MM.1S (cell line): ENCODE measurements around the gene GJD4.

Experiments
- DNase-seq: peaks from one replicate; pipeline ENCODE4 v3.0.0-alpha.2; 2015
- H2AFZ ChIP-seq: fragments of 300-600 bp; sonication (generic); 2 replicates; pipeline ENCODE4 v1.6.0; 2016; ENCODE audit warnings: antibody characterized with exemption, low read length
- H3F3A ChIP-seq: fragments of 300-600 bp; sonication (generic); 2 replicates; pipeline ENCODE4 v1.6.1; 2016; ENCODE audit warnings: mild to moderate bottlenecking, antibody characterized with exemption, low read length, moderate library complexity, mixed read lengths; ENCODE audit not compliant: insufficient read depth
- H3K27ac ChIP-seq: fragments of 300-600 bp; sonication (generic); 2 replicates; pipeline ENCODE4 v1.5.1; 2016; ENCODE audit warnings: mild to moderate bottlenecking, low read length
- H3K27me3 ChIP-seq: fragments of 300-600 bp; sonication (generic); replicated peaks from 2 replicates; pipeline ENCODE4 v1.6.0; 2016; ENCODE audit warnings: low read length; ENCODE audit not compliant: insufficient read depth
- H3K36me3 ChIP-seq: fragments of 300-600 bp; sonication (generic); replicated peaks from 2 replicates; pipeline ENCODE4 v1.6.1; 2016; ENCODE audit warnings: mild to moderate bottlenecking, low read length, mixed read lengths; ENCODE audit not compliant: insufficient read depth
- H3K4me1 ChIP-seq: fragments of 300-600 bp; sonication (generic); 2 replicates; pipeline ENCODE4 v1.6.1; 2016; ENCODE audit warnings: low read length, mixed read lengths
- H3K4me2 ChIP-seq: fragments of 300-600 bp; sonication (generic); 2 replicates; pipeline ENCODE4 v1.6.0; 2016; ENCODE audit warnings: low read depth, low read length
- H3K4me3 ChIP-seq: fragments of 300-600 bp; sonication (generic); 2 replicates; pipeline ENCODE4 v1.5.1; 2016; ENCODE audit warnings: low read length, mixed read lengths
- H3K79me2 ChIP-seq: fragments of 300-600 bp; sonication (generic); 2 replicates; pipeline ENCODE4 v1.6.1; 2016; ENCODE audit warnings: mixed run types, low read length, mixed read lengths
- H3K9ac ChIP-seq: fragments of 300-600 bp; sonication (generic); 2 replicates; pipeline ENCODE4 v1.6.1; 2016; ENCODE audit warnings: low read length, mixed read lengths
- H3K9me2 ChIP-seq: fragments of 300-600 bp; sonication (generic); replicated peaks from 2 replicates; pipeline ENCODE4 v1.6.1; 2016; ENCODE audit warnings: mild to moderate bottlenecking, low read length, mixed read lengths; ENCODE audit not compliant: insufficient read depth
- H3K9me3 ChIP-seq: fragments of 300-600 bp; sonication (generic); replicated peaks from 2 replicates; pipeline ENCODE4 v1.6.1; 2016; ENCODE audit warnings: mild to moderate bottlenecking, low read length, mixed read lengths; ENCODE audit not compliant: insufficient read depth
- H4K20me1 ChIP-seq: fragments of 300-600 bp; sonication (generic); 2 replicates; pipeline ENCODE4 v1.6.1; 2016; ENCODE audit warnings: mild to moderate bottlenecking, low read length, moderate library complexity, mixed read lengths; ENCODE audit not compliant: insufficient read depth
- EZH2 ChIP-seq: fragments of 300-600 bp; sonication (generic); optimal IDR thresholded peaks from 2 replicates; pipeline ENCODE3; 2017; ENCODE audit warnings: low read depth, mild to moderate bottlenecking, antibody characterized with exemption, low read length, mixed read lengths
- EZH2phosphoT487 ChIP-seq: fragments of 300-600 bp; sonication (generic); IDR thresholded peaks from 2 replicates; pipeline ENCODE4 v1.6.1; 2018; ENCODE audit warnings: antibody characterized with exemption, low read length
- TF ChIP-seq, protein P1 (sequence below): fragments of 300-600 bp; sonication (generic); IDR thresholded peaks from 2 replicates; pipeline ENCODE4 v1.5.1; 2016; ENCODE audit warnings: antibody characterized with exemption, low read length, mixed read lengths

GJD4 gene

DNA sequence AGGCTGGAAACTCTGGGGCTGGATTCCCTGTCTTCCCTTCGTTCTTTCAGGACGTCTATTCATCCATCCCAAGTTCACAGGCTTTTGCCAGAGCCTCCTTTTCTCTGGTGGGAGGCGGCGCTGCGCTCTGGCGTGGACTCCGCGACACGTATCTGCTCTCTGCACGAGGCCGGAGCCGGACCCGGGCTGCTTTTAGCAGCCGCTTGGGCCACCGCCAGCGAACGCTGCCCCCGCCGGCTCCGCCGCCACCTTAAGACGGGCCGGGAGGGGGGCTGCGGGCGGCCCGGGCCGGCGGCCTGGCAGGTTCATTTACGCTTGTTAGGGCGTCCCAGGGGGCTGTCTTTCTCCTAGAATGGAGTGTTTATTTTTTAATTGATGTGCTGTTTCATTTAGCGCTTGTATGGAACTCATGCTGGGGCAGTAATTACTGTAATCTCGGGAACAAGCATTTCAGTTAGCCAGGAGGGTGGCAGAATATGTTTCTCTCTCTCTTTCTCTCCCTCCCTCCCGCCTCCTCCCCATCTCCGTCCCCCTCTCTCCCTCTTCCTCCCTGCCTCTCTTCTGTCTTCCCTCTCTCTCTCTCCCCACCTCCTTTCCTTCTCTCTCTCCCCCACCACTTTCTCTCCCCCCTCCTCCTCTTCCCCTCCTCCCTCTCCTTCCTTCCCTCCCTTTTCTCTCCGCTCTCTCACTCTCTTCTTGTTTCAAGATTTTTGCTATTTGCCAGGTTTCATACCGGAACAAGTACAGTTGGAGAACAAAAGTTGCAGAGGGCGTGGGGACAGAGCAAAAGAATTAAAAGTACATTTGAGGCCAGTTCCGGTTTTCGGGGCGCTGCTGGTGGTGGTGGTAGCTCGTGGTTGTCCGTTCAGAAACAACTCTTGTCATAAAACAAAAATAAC, 38.3 kb downstream of the GJD4 start:
- peak overlapping the region; percentile 97 for H2AFZ ChIP-seq

DNA sequence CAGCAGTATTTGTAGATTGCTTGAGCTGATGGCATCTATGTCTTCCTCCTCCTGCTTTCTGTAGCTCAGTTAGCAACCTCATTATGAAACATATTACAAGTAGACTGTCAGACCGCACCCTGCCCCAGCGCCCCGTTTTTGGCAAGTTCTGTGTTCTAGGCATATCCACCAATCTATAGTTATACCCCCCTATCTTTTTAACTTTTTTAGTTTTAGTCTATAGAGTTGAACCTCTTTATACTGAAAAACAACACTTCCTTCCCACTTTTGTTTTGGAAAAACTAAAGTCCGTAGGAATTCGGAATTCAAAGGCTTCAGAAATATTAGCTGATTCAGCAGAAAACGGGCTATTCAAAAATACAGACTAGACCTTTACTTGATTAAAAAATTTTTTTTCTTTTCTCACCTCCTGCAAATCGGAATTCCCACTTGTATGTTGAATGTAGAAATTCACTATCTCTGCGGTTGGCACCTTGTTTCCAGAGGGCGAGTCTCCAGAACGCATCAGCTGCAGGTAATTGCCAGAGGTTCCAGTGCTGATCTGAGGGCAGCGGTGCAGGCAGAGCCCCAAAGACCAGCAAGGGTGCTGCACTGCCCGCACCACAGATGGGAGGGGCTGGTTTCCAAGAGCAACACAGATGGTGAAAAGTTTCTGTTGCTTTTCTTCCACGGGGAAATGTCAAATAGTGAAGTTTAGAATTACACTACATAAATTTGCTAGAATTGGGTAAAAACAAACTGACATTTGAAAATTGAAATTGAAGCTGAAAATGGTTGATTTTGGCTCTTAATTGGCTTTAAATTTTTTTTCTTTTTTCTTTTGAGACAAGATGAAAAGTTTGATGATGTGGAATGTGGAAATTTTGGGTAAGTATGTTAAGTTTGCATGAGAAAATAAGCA, 39.2 kb downstream of the GJD4 start:
- Histone ChIP-seq H3K4me2 (peak overlapping the region; percentile 100), H3K9me2 (no peaks in the 10 kb centered on the region), H3K4me3 (peak overlapping the region; percentile 81), H3K9me3 (no peaks in the 10 kb centered on the region), H3K4me1 (0 out of 2 replicates have a peak, but pooled peaks cover 4% of the 10 kb centered on the region), H3K27ac (peak overlapping the region; percentile 57; the same call in 1 of the 2 replicates), H3K79me2 (no peaks in the 10 kb centered on the region), H3K9ac (no peak overlapping the region; the same call in 1 of the 2 replicates), H3K27me3 (no peaks in the 10 kb centered on the region), H4K20me1 (no peaks in the 10 kb centered on the region), H3F3A (peaks cover 18% of the 10 kb centered on the region), H2AFZ (peak overlapping the region; percentile 97; the same call in 1 of the 2 replicates), H3K36me3 (no peaks in the 10 kb centered on the region)
- peak; percentile 69 for DNase-seq
- TF ChIP-seq EZH2phosphoT487 (no peak), EZH2 (no peak)
- TF ChIP-seq, protein P1, sequence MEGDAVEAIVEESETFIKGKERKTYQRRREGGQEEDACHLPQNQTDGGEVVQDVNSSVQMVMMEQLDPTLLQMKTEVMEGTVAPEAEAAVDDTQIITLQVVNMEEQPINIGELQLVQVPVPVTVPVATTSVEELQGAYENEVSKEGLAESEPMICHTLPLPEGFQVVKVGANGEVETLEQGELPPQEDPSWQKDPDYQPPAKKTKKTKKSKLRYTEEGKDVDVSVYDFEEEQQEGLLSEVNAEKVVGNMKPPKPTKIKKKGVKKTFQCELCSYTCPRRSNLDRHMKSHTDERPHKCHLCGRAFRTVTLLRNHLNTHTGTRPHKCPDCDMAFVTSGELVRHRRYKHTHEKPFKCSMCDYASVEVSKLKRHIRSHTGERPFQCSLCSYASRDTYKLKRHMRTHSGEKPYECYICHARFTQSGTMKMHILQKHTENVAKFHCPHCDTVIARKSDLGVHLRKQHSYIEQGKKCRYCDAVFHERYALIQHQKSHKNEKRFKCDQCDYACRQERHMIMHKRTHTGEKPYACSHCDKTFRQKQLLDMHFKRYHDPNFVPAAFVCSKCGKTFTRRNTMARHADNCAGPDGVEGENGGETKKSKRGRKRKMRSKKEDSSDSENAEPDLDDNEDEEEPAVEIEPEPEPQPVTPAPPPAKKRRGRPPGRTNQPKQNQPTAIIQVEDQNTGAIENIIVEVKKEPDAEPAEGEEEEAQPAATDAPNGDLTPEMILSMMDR = no peak

More for the DNA sequence above, 38.3 kb downstream of the GJD4 start:
- H3K27me3 ChIP-seq = no peaks in the 10 kb centered on the region
- H3K36me3 ChIP-seq = no peaks in the 10 kb centered on the region
- no peaks in the 10 kb centered on the region for H4K20me1 ChIP-seq
- H3K9me2 ChIP-seq = no peaks in the 10 kb centered on the region
- H3K4me2 ChIP-seq = peak overlapping the region; percentile 100
- peak; percentile 54 for DNase-seq
- H3F3A ChIP-seq = peaks cover 18% of the 10 kb centered on the region
- peak overlapping the region; percentile 57; the same call in 1 of the 2 replicates for H3K27ac ChIP-seq
- peak overlapping the region; percentile 81 for H3K4me3 ChIP-seq
- peak overlapping the region; percentile 51; the same call in 1 of the 2 replicates for H3K9ac ChIP-seq
- H3K9me3 ChIP-seq = no peaks in the 10 kb centered on the region
- H3K4me1 ChIP-seq = 0 out of 2 replicates have a peak, but pooled peaks cover 4% of the 10 kb centered on the region
- no peaks in the 10 kb centered on the region for H3K79me2 ChIP-seq
- TF ChIP-seq, protein P1 = no peak
- TF ChIP-seq EZH2phosphoT487 = no peak

DNA sequence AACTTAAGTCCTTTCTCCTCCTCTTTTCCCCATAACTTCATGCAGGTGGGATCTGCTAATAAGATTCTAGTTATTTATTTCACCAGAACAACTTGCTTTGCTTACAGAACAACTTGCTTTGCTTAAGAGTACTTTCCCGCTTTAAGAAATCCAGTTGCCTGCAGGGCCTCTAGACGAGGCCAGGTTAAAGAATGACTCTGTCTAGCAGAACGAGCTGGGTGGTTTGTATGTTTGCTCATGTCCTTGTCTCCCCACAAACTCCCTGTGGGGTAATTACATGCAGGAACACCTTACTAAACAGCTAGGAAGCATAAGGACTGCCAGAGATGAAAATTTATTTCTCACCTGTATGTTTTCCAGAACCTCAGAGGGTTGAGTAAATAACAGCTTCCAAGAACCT, 45.8 kb downstream of the GJD4 start:
- no peak for DNase-seq
- H3K4me3 ChIP-seq = no peak overlapping the region
- no peaks in the 10 kb centered on the region for H4K20me1 ChIP-seq
- no peaks in the 10 kb centered on the region for H3F3A ChIP-seq
- no peak overlapping the region for H3K4me2 ChIP-seq
- TF ChIP-seq, protein P1 = no peak
- TF ChIP-seq EZH2 = no peak
- TF ChIP-seq EZH2phosphoT487 = no peak
- H3K27me3 ChIP-seq = no peaks in the 10 kb centered on the region
- no peak overlapping the region for H2AFZ ChIP-seq
- no peak overlapping the region for H3K9ac ChIP-seq
- no peaks in the 10 kb centered on the region for H3K36me3 ChIP-seq
- no peaks in the 10 kb centered on the region for H3K4me1 ChIP-seq
- H3K9me3 ChIP-seq = no peaks in the 10 kb centered on the region
- H3K9me2 ChIP-seq = no peaks in the 10 kb centered on the region
- H3K79me2 ChIP-seq = no peaks in the 10 kb centered on the region
- no peak overlapping the region for H3K27ac ChIP-seq
